ENCODE measurements around the gene MIA.

The MIA gene

GRCh38 chr19:40797166-40797962 lies 22.0 kb downstream of the MIA start:
- Histone ChIP-seq H3K4me3 (ENCODE audit: low read length) (no peak overlapping the region), H3K27ac (ENCODE audit: low read length) (no peak overlapping the region), H3K4me1 (ENCODE audit: control insufficient read depth, insufficient read depth, low read length) (peaks cover 7% of the 10 kb centered on the region), H3K9me3 (ENCODE audit: control insufficient read depth, insufficient read depth, low read length) (no peaks in the 10 kb centered on the region), H3K27me3 (ENCODE audit: control insufficient read depth, insufficient read depth, low read length) (no peaks in the 10 kb centered on the region), H3K36me3 (ENCODE audit: control insufficient read depth, insufficient read depth, low read length) (peaks cover 15% of the 10 kb centered on the region)
- WGBS (ENCODE audit: insufficient coverage, insufficient read length) = no CpG with 5 or more reads among the region's 14 CpGs
- no peak for DNase-seq (ENCODE audit: low read depth, low spot score)

DNA sequence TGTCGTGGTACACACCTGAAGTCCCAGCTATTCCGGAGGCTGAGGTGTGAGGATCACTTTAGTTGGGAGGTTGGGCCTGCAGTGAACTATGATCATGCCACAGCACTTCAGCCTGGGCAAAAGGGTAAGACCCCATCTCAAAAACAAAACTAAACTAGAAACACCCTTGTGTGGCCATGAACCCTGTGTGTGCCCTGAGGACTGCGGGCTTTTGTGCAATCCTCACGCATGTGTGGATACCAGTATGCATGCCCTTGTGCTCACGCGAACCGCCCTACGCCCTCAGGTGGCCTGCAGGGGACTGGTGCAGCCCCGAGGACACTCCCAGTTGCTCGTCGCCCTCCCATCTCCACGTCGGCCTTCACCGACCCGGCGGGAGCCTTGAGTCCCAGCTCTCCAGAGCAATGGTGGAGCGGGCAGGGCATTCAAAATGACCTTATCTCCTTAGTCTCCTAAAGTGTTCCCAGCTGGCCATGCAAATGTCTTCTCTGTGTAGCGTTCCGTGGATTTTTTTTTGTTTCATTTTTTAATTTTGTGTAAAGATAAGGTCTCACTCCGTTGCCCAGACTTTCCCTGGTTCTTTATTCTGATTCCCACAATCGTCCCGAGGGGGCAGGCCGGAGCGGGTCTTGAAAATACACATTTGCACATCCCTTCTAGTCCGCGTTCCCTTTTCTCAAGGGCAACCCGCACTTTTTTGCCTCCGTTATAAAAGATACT lies 22.8 kb downstream of the MIA start:
- peak overlapping the region; percentile 40; the same call in 1 of the 2 replicates for H3K4me3 ChIP-seq (ENCODE audit: low read length)
- no peaks in the 10 kb centered on the region for H3K9me3 ChIP-seq (ENCODE audit: control insufficient read depth, insufficient read depth, low read length)
- no peak for DNase-seq (ENCODE audit: low read depth, low spot score)
- peaks cover 7% of the 10 kb centered on the region for H3K4me1 ChIP-seq (ENCODE audit: control insufficient read depth, insufficient read depth, low read length)
- H3K27me3 ChIP-seq (ENCODE audit: control insufficient read depth, insufficient read depth, low read length) = no peaks in the 10 kb centered on the region
- no peak overlapping the region for H3K27ac ChIP-seq (ENCODE audit: low read length)
- H3K36me3 ChIP-seq (ENCODE audit: control insufficient read depth, insufficient read depth, low read length) = peaks cover 17% of the 10 kb centered on the region
- no CpG with 5 or more reads among the region's 28 CpGs for WGBS (ENCODE audit: insufficient coverage, insufficient read length)

- DNase-seq (ENCODE audit: low read depth, low spot score) = peak; percentile 98
- H3K9me3 ChIP-seq (ENCODE audit: control insufficient read depth, insufficient read depth, low read length) = no peaks in the 10 kb centered on the region
- H3K4me3 ChIP-seq (ENCODE audit: low read length) = peak within 1 kb of the TSS; percentile 89
- no peaks in the 10 kb centered on the region for H3K27me3 ChIP-seq (ENCODE audit: control insufficient read depth, insufficient read depth, low read length)
- H3K36me3 ChIP-seq (ENCODE audit: control insufficient read depth, insufficient read depth, low read length) = peaks cover 17% of the 10 kb centered on the region
- peaks cover 7% of the 10 kb centered on the region for H3K4me1 ChIP-seq (ENCODE audit: control insufficient read depth, insufficient read depth, low read length)
- WGBS (ENCODE audit: insufficient coverage, insufficient read length) = no CpG with 5 or more reads among the region's 110 CpGs
- H3K27ac ChIP-seq (ENCODE audit: low read length) = no peak within 1 kb of the TSS
These were observed 23.6 kb downstream of the MIA start, which contains the start of gene EGLN2 for GRCh38 chr19:40798683-40799557. TSS of gene EGLN2 (plus strand) at chr19:40799191. CDS start at chr19:40800573, 1,382 bp downstream.

DNA sequence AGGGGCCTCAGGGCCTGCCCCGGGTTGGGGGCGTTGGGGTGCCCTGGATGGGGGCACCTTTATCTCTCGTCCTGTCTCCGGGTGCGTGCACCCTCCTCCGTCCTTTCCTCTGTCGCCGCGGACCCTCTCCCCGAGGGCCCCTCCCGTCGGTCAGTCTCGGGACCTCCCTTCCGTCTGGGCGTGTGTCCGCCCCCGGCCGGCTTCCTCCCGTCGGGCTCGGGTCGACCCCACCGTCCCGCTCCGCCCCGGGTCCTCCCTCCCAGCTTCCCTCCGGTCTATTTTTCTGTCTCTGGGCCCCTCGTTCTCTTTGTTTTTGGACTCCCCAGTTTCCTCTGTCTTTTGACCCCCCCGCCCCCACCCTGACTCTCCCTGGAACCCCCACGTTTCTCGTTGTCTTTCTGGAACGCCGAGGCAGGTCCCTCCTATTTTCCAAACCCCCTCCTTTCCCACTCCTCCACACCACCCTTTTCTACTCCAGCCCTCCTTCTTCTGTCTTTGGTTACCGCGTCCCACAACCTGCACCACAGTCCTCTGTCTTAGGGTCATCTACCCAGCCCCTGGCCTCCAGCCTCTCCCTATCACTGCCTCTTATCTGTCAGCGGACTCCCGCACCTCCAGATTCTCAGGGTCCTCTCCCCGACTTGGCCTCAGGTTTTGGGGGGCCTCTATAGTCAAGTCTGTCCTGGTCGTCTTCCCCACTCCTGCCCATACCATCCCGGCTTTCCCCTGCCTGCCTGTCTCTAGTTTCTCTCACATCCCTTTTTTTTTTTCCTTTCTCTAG lies 24.4 kb downstream of the MIA start:
- Histone ChIP-seq H3K9me3 (ENCODE audit: control insufficient read depth, insufficient read depth, low read length) (no peaks in the 10 kb centered on the region), H3K4me1 (ENCODE audit: control insufficient read depth, insufficient read depth, low read length) (peaks cover 7% of the 10 kb centered on the region), H3K27ac (ENCODE audit: low read length) (no peak overlapping the region), H3K27me3 (ENCODE audit: control insufficient read depth, insufficient read depth, low read length) (no peaks in the 10 kb centered on the region), H3K36me3 (ENCODE audit: control insufficient read depth, insufficient read depth, low read length) (peaks cover 17% of the 10 kb centered on the region), H3K4me3 (ENCODE audit: low read length) (peak overlapping the region; percentile 89)
- DNase-seq (ENCODE audit: low read depth, low spot score) = no peak
- no CpG with 5 or more reads among the region's 40 CpGs for WGBS (ENCODE audit: insufficient coverage, insufficient read length)

DNA sequence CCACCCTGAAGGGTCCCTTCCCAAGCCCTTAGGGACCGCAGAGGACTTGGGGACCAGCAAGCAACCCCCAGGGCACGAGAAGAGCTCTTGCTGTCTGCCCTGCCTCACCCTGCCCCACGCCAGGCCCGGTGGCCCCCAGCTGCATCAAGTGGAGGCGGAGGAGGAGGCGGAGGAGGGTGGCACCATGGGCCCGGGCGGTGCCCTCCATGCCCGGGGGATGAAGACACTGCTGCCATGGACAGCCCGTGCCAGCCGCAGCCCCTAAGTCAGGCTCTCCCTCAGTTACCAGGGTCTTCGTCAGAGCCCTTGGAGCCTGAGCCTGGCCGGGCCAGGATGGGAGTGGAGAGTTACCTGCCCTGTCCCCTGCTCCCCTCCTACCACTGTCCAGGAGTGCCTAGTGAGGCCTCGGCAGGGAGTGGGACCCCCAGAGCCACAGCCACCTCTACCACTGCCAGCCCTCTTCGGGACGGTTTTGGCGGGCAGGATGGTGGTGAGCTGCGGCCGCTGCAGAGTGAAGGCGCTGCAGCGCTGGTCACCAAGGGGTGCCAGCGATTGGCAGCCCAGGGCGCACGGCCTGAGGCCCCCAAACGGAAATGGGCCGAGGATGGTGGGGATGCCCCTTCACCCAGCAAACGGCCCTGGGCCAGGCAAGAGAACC lies 25.1 kb downstream of the MIA start:
- no peaks in the 10 kb centered on the region for H3K9me3 ChIP-seq (ENCODE audit: control insufficient read depth, insufficient read depth, low read length)
- peaks cover 17% of the 10 kb centered on the region for H3K36me3 ChIP-seq (ENCODE audit: control insufficient read depth, insufficient read depth, low read length)
- H3K4me3 ChIP-seq (ENCODE audit: low read length) = peak overlapping the region; percentile 89; the same call in 1 of the 2 replicates
- H3K27ac ChIP-seq (ENCODE audit: low read length) = no peak overlapping the region
- no peak for DNase-seq (ENCODE audit: low read depth, low spot score)
- peaks cover 7% of the 10 kb centered on the region for H3K4me1 ChIP-seq (ENCODE audit: control insufficient read depth, insufficient read depth, low read length)
- H3K27me3 ChIP-seq (ENCODE audit: control insufficient read depth, insufficient read depth, low read length) = no peaks in the 10 kb centered on the region
- WGBS (ENCODE audit: insufficient coverage, insufficient read length) = no CpG with 5 or more reads among the region's 27 CpGs

DNA sequence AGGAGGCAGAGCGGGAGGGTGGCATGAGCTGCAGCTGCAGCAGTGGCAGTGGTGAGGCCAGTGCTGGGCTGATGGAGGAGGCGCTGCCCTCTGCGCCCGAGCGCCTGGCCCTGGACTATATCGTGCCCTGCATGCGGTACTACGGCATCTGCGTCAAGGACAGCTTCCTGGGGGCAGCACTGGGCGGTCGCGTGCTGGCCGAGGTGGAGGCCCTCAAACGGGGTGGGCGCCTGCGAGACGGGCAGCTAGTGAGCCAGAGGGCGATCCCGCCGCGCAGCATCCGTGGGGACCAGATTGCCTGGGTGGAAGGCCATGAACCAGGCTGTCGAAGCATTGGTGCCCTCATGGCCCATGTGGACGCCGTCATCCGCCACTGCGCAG lies 25.7 kb downstream of the MIA start:
- Histone ChIP-seq H3K27ac (ENCODE audit: low read length) (no peak overlapping the region), H3K9me3 (ENCODE audit: control insufficient read depth, insufficient read depth, low read length) (no peaks in the 10 kb centered on the region), H3K4me1 (ENCODE audit: control insufficient read depth, insufficient read depth, low read length) (peaks cover 7% of the 10 kb centered on the region), H3K4me3 (ENCODE audit: low read length) (no peak overlapping the region), H3K36me3 (ENCODE audit: control insufficient read depth, insufficient read depth, low read length) (peaks cover 17% of the 10 kb centered on the region), H3K27me3 (ENCODE audit: control insufficient read depth, insufficient read depth, low read length) (no peaks in the 10 kb centered on the region)
- no peak for DNase-seq (ENCODE audit: low read depth, low spot score)
- no CpG with 5 or more reads among the region's 27 CpGs for WGBS (ENCODE audit: insufficient coverage, insufficient read length)

- H3K9me3 ChIP-seq (ENCODE audit: control insufficient read depth, insufficient read depth, low read length) = no peaks in the 10 kb centered on the region
- DNase-seq (ENCODE audit: low read depth, low spot score) = no peak
- H3K36me3 ChIP-seq (ENCODE audit: control insufficient read depth, insufficient read depth, low read length) = peaks cover 17% of the 10 kb centered on the region
- H3K27me3 ChIP-seq (ENCODE audit: control insufficient read depth, insufficient read depth, low read length) = no peaks in the 10 kb centered on the region
- H3K4me1 ChIP-seq (ENCODE audit: control insufficient read depth, insufficient read depth, low read length) = peaks cover 7% of the 10 kb centered on the region
- no peak overlapping the region for H3K4me3 ChIP-seq (ENCODE audit: low read length)
- no peak overlapping the region for H3K27ac ChIP-seq (ENCODE audit: low read length)
- no CpG with 5 or more reads among the region's 13 CpGs for WGBS (ENCODE audit: insufficient coverage, insufficient read length)
These were observed 26.3 kb downstream of the MIA start for GRCh38 chr19:40801426-40802299.

- no peak for DNase-seq (ENCODE audit: low read depth, low spot score)
- WGBS (ENCODE audit: insufficient coverage, insufficient read length) = no CpG with 5 or more reads among the region's 11 CpGs
- no peaks in the 10 kb centered on the region for H3K9me3 ChIP-seq (ENCODE audit: control insufficient read depth, insufficient read depth, low read length)
- H3K4me3 ChIP-seq (ENCODE audit: low read length) = no peak overlapping the region
- peaks cover 7% of the 10 kb centered on the region for H3K4me1 ChIP-seq (ENCODE audit: control insufficient read depth, insufficient read depth, low read length)
- H3K27ac ChIP-seq (ENCODE audit: low read length) = no peak overlapping the region
- peaks cover 17% of the 10 kb centered on the region for H3K36me3 ChIP-seq (ENCODE audit: control insufficient read depth, insufficient read depth, low read length)
- no peaks in the 10 kb centered on the region for H3K27me3 ChIP-seq (ENCODE audit: control insufficient read depth, insufficient read depth, low read length)
These were observed 27.2 kb downstream of the MIA start for GRCh38 chr19:40802300-40803169.

All from iPS DF 6.9 (cell line).